SH-SY5Y (cell line): ENCODE data around the gene RNF7.

Experiments
- GATA2 ChIP-seq: IDR thresholded peaks from 2 replicates; pipeline ENCODE4 v1.6.1; 2011; ENCODE audit warnings: mild to moderate bottlenecking, low read depth, low read length
- GATA3 ChIP-seq: IDR thresholded peaks from 2 replicates; pipeline ENCODE4 v1.6.1; 2011; ENCODE audit warnings: low read depth, mild to moderate bottlenecking, low read length, moderate library complexity

The RNF7 gene

DNA sequence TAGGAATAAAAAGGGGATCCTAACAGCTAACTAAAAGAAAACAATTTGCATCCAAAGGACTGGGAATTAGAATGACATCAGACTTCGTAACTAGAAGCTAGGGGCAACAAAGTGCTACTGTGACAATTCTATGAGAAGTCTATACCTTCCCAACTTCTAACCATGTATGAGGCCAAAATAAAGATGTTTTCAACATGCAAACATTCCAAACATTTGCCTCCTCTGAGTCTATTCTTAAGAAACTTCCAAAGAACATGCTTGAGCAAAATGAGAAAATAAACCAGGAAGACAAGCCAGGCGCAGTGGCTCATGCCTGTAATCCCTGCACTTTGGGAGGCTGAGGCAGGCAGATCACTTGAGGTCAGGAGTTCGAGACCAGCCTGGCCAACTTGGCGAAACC, 13.1 kb upstream of the RNF7 start:
- TF ChIP-seq GATA2: no peak
- no peak for TF ChIP-seq GATA3

- no peak for TF ChIP-seq GATA2
- TF ChIP-seq GATA3: no peak
These were observed 11.6 kb upstream of the RNF7 start for GRCh38 chr3:141726483-141726882.

DNA sequence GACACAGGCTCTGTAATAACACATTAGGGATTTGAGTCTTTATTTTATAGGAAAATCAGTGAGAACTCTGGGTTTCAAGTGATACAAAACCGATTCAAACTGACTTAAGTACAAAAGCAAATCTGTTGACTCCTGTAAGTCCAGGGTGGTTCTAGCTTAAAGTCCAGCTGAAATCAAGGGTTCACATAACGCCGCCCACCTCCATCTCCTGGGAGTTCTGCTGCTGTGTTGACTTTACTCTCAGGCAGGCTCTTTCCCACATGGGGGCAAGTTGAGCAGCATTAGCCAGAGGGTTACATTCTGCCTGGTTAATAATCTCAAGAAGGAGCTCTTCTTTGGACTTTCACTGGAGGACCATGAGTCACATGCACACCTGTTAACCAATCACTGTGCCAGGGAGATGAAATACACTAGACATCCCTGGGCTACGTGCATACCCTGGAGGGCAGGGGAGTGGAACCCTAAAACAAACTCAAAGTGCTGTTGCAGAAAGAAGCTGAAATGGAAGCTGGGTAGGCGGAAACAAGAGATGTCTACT, 9.7 kb upstream of the RNF7 start:
- TF ChIP-seq GATA3: no peak
- no peak for TF ChIP-seq GATA2

DNA sequence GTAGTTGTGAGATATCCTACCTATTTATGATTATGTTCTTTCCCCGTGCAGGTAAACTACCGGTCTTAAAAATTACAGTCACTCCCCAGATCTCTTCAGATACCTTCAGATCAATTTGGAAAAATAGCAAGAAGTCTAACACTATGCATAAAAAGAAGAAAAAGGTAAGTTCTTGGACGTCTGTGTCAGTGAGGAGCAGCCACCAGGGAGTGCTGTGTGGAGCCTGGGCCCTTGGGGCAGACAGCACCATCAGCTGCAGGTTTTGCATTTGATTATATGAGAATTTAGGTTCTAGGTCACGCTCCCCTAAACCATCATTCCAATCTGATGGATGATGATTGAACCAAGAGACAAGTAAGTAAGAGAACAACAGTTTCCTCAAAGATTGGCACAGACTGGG, 8.9 kb upstream of the RNF7 start:
- TF ChIP-seq GATA3 (no peak), GATA2 (no peak)

DNA sequence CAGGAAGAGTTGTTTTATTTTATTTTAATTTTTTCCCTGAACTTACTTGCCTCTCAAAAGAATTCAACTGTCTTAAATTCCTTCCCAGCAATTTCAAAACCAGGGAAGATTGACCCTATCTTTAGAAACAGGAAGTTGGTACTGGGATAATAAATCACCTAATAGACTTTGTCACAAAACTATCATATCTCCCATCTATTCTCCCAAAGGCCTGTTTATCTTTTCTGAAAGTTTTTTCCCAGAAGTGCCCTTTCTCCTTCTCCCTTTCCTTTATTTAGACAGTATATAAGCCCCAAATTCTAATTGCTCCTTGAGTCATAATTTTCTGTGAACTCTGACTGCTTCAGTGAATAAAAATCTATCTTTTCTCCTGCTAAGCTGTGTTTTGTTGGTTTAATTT, 2.9 kb upstream of the RNF7 start:
- TF ChIP-seq GATA3 (no peak), GATA2 (no peak)

GRCh38 chr3:141735770-141736465, 2.2 kb upstream of the RNF7 start:
- TF ChIP-seq GATA2 (no peak), GATA3 (no peak)

DNA sequence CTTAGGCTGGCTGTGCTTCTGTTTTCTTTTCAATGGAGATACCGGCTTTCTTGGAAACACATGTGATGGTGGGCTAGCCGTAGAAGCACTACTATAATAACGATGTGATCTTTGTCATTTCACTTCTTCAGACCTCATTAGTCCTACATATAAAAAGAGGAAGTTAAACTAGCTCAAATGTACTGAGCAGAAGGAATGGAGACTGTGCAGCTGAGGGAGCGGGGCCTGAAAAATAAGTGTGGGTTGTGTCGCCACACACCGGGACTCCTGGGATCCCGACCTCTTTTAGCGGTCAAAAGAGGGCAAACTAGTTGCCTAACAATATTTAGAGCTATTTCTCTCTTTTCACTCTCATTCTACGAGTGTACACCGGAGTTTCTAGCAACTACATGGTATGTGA, 1.0 kb upstream of the RNF7 start:
- TF ChIP-seq GATA3: no peak
- TF ChIP-seq GATA2: no peak

GRCh38 chr3:141737678-141738021, 448 bp upstream of the RNF7 start:
- TF ChIP-seq GATA3: no peak
- TF ChIP-seq GATA2: no peak

- TF ChIP-seq GATA3 (no peak), GATA2 (no peak)
These were observed 829 bp downstream of the RNF7 start for GRCh38 chr3:141738891-141739363.

- no peak for TF ChIP-seq GATA2
- no peak for TF ChIP-seq GATA3
These were observed 1.6 kb downstream of the RNF7 start for GRCh38 chr3:141739731-141740130.

- no peak for TF ChIP-seq GATA3
These were observed 2.3 kb downstream of the RNF7 start for GRCh38 chr3:141740349-141740748.

GRCh38 chr3:141743305-141743704, 5.2 kb downstream of the RNF7 start:
- TF ChIP-seq GATA2 (no peak), GATA3 (no peak)

GRCh38 chr3:141746962-141747361, 8.9 kb downstream of the RNF7 start:
- no peak for TF ChIP-seq GATA2
- no peak for TF ChIP-seq GATA3

DNA sequence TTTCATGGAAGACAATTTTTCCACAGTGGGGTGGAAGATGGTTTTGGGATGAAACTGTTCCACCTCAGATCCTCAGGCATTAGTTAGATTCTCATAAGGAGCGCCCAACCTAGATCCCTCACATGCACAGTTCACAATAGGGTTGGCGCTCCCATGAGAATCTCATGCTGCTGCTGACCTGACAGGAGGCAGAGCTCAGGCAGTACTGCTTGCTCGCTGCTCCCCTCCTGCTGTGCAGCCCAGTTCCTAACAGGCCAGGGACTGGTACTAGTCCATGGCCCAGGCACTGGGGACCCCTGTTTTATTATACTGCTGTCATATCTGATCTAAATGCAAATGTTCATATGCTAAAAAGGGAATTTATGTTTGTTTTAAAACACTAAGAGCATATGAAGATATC, 15.3 kb downstream of the RNF7 start:
- no peak for TF ChIP-seq GATA2
- TF ChIP-seq GATA3: no peak

GRCh38 chr3:141754032-141754431, 15.9 kb downstream of the RNF7 start:
- TF ChIP-seq GATA3 (no peak), GATA2 (no peak)
